ENCODE measurements around the gene FOSB. TPM values are rescaled to one million over a fixed set of nuclear protein-coding genes. Genes with fewer than 3 reads are reported as not detected.
A peak's percentile ranks its signal among the peaks of the same experiment; 100 is the strongest.

Gene FOSB
- polyA plus RNA-seq, 1 donor from 2014 or later, result 2.1 TPM

DNA sequence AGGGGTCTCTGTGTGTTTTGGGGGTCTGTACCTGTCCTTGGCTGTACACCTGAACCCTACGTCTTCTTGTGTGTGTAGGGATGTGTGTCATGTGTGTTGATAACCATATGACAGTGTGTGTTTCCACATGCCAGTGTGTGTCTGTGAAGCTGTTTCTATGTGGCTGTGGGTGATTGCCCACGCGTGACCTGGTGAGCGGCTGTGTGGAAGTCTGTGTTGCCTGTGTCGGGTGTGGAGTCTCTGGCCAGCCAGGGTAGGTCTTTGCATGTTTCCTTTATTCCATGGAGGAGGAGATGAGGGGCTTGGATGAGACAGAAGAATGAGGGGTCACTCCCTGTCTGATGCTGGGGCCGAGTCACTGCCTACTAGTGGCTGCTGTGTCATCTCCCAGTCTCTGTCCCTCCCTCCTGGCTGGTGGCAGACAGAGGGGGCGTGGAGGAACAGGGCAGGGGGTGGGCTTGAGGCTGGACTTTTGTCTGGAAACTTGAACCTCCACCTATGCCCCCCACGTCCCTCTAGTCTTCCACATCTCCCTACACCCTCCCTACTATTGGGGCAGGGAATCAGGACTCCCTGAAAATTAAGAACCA is 2.8 kb upstream of the FOSB start:
- Histone ChIP-seq H3K79me2 (replicated peaks; ENCODE audit: insufficient read depth, low read length) (no peaks in the 10 kb centered on the region), H3K27me3 (ENCODE audit: insufficient read depth, low read depth, low read length) (no peaks in the 10 kb centered on the region), H3K36me3 (ENCODE audit: insufficient read depth, low read length) (no peaks in the 10 kb centered on the region), H3K4me2 (ENCODE audit: low read length) (no peak overlapping the region), H3K9ac (ENCODE audit: low read length) (no peak overlapping the region), H2AFZ (ENCODE audit: low read depth, low read length) (no peak overlapping the region), H3K4me3 (ENCODE audit: low read length) (no peak overlapping the region), H3K27ac (ENCODE audit: low read length) (no peak overlapping the region), H4K20me1 (ENCODE audit: insufficient read depth) (no peaks in the 10 kb centered on the region), H3K9me3 (ENCODE audit: low read length) (no peaks in the 10 kb centered on the region), H3F3A (ENCODE audit: insufficient read depth, low read length, poor library complexity, severe bottlenecking) (no peaks in the 10 kb centered on the region), H3K9me2 (ENCODE audit: insufficient read depth, low read length) (no peaks in the 10 kb centered on the region)
- TF ChIP-seq TAF1 (IDR thresholded peaks at IDR 0.05; ENCODE audit: low read depth), result no peak

DNA sequence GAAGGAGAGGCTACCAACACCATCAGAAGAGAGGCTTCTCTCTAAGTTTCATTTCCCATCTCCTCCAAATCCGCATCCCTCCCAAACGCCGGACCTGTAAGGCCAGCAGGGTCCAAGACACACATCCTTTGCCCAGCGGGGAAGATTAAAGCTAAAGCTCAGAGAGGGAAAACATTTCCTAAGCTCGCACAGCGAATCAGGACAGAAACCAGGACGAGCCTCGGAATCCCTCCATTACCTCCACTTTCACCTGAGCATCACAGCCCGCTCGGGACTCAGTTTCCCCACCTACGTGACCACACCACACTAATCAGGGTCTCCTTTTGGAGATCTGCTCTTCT is 711 bp upstream of the FOSB start:
- Histone ChIP-seq H3K27me3 (ENCODE audit: insufficient read depth, low read depth, low read length) (peaks cover 5% of the 10 kb centered on the region), H3K4me3 (ENCODE audit: low read length) (peak overlapping the region; percentile 71), H3K4me2 (ENCODE audit: low read length) (peak overlapping the region; percentile 68), H3K9ac (ENCODE audit: low read length) (peak overlapping the region; percentile 74), H3F3A (ENCODE audit: insufficient read depth, low read length, poor library complexity, severe bottlenecking) (no peaks in the 10 kb centered on the region), H3K27ac (ENCODE audit: low read length) (peak overlapping the region; percentile 40), H2AFZ (ENCODE audit: low read depth, low read length) (peak overlapping the region; percentile 71), H4K20me1 (ENCODE audit: insufficient read depth) (no peaks in the 10 kb centered on the region), H3K9me3 (ENCODE audit: low read length) (no peaks in the 10 kb centered on the region), H3K79me2 (replicated peaks; ENCODE audit: insufficient read depth, low read length) (no peaks in the 10 kb centered on the region), H3K36me3 (ENCODE audit: insufficient read depth, low read length) (no peaks in the 10 kb centered on the region), H3K9me2 (ENCODE audit: insufficient read depth, low read length) (no peaks in the 10 kb centered on the region)
- TF ChIP-seq EZH2 (IDR thresholded peaks at IDR 0.05; ENCODE audit: borderline replicate concordance, insufficient read depth, low read length, poor library complexity, severe bottlenecking), result no peak
- TF ChIP-seq, protein P1, sequence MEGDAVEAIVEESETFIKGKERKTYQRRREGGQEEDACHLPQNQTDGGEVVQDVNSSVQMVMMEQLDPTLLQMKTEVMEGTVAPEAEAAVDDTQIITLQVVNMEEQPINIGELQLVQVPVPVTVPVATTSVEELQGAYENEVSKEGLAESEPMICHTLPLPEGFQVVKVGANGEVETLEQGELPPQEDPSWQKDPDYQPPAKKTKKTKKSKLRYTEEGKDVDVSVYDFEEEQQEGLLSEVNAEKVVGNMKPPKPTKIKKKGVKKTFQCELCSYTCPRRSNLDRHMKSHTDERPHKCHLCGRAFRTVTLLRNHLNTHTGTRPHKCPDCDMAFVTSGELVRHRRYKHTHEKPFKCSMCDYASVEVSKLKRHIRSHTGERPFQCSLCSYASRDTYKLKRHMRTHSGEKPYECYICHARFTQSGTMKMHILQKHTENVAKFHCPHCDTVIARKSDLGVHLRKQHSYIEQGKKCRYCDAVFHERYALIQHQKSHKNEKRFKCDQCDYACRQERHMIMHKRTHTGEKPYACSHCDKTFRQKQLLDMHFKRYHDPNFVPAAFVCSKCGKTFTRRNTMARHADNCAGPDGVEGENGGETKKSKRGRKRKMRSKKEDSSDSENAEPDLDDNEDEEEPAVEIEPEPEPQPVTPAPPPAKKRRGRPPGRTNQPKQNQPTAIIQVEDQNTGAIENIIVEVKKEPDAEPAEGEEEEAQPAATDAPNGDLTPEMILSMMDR (IDR thresholded peaks at IDR 0.05; ENCODE audit: poor library complexity, severe bottlenecking), result no peak
- no peak for TF ChIP-seq SMC3 (conservative IDR thresholded peaks at IDR 0.05; ENCODE audit: poor library complexity)
- TF ChIP-seq RAD21 (conservative IDR thresholded peaks at IDR 0.05), result no peak
- no peak for TF ChIP-seq POLR2AphosphoS5 (IDR thresholded peaks at IDR 0.05)
- TF ChIP-seq TAF1 (IDR thresholded peaks at IDR 0.05; ENCODE audit: low read depth), result no peak
- TF ChIP-seq MXI1 (conservative IDR thresholded peaks at IDR 0.05; ENCODE audit: poor library complexity, severe bottlenecking), result no peak
- no peak for TF ChIP-seq EP300 (conservative IDR thresholded peaks at IDR 0.05; ENCODE audit: poor library complexity, severe bottlenecking)
- TF ChIP-seq, protein P2, sequence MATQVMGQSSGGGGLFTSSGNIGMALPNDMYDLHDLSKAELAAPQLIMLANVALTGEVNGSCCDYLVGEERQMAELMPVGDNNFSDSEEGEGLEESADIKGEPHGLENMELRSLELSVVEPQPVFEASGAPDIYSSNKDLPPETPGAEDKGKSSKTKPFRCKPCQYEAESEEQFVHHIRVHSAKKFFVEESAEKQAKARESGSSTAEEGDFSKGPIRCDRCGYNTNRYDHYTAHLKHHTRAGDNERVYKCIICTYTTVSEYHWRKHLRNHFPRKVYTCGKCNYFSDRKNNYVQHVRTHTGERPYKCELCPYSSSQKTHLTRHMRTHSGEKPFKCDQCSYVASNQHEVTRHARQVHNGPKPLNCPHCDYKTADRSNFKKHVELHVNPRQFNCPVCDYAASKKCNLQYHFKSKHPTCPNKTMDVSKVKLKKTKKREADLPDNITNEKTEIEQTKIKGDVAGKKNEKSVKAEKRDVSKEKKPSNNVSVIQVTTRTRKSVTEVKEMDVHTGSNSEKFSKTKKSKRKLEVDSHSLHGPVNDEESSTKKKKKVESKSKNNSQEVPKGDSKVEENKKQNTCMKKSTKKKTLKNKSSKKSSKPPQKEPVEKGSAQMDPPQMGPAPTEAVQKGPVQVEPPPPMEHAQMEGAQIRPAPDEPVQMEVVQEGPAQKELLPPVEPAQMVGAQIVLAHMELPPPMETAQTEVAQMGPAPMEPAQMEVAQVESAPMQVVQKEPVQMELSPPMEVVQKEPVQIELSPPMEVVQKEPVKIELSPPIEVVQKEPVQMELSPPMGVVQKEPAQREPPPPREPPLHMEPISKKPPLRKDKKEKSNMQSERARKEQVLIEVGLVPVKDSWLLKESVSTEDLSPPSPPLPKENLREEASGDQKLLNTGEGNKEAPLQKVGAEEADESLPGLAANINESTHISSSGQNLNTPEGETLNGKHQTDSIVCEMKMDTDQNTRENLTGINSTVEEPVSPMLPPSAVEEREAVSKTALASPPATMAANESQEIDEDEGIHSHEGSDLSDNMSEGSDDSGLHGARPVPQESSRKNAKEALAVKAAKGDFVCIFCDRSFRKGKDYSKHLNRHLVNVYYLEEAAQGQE (IDR thresholded peaks at IDR 0.05; ENCODE audit: borderline replicate concordance), result no peak
